Naive thymus-derived CD4-positive, alpha-beta T cell (primary cell): ENCODE results near the gene CDCA5. TPM values are rescaled to one million over a fixed set of nuclear protein-coding genes. Genes with fewer than 3 reads are reported as not detected.

Experiments
- ATAC-seq: fragments of 150-1000 bp; cut with Tn5 transposase; 2 replicates; pipeline ENCODE4 v1.10.0; 2021; ENCODE audit warnings: mild to moderate bottlenecking, moderate library complexity
- CTCF ChIA-PET: fragments of 350-600 bp; sonication (Branson Sonifier 250); formaldehyde crosslinking; loops from one replicate; lab custom pipeline; 2021; ENCODE audit warnings: antibody characterized with exemption; lab: Charles Lee
- POLR2A ChIA-PET: fragments of 350-600 bp; sonication (Branson Sonifier 250); formaldehyde crosslinking; loops from one replicate; lab custom pipeline; 2021; ENCODE audit warnings: antibody characterized with exemption, inconsistent platforms; lab: Charles Lee
- DNase-seq, 9 donors: peaks; one replicate each; pipeline versions ENCODE4 v3.0.0 to v3.0.0-alpha.2; 2020 to 2022; ENCODE audit warnings: mixed read lengths in 1 of 9
- H3K27ac ChIP-seq: one replicate; pipeline ENCODE4 v1.7.0; 2013; ENCODE audit warnings: mild to moderate bottlenecking, low read depth, low read length, moderate library complexity
- H3K27me3 ChIP-seq, 2 donors: one replicate each; pipeline ENCODE4 v1.7.0; 2013; ENCODE audit warnings: low read length in 2 of 2, mild to moderate bottlenecking in 2 of 2, moderate library complexity in 2 of 2; ENCODE audit not compliant: control insufficient read depth in 2 of 2, insufficient read depth in 2 of 2
- H3K36me3 ChIP-seq, 3 experiments: 1 replicate in 2 of 3; 2 replicates in 1 of 3; pipeline ENCODE4 v1.7.0; 2013; ENCODE audit warnings: low read length in 3 of 3, mild to moderate bottlenecking in 3 of 3, moderate library complexity in 1 of 3; ENCODE audit not compliant: insufficient read depth in 3 of 3, control insufficient read depth in 2 of 3
- H3K4me1 ChIP-seq, 2 donors: one replicate each; pipeline ENCODE4 v1.7.0; 2013; ENCODE audit warnings: low read length in 2 of 2, mild to moderate bottlenecking in 2 of 2, moderate library complexity in 1 of 2; ENCODE audit not compliant: control insufficient read depth in 2 of 2, insufficient read depth in 2 of 2
- H3K4me3 ChIP-seq: 2 replicates; pipeline ENCODE4 v1.7.0; 2013; ENCODE audit warnings: mild to moderate bottlenecking, low read length
- H3K9me3 ChIP-seq, 3 experiments: 1 replicate in 2 of 3; 2 replicates in 1 of 3; pipeline ENCODE4 v1.7.0; 2013; ENCODE audit warnings: low read length in 3 of 3; ENCODE audit not compliant: control insufficient read depth in 2 of 3
- H3K27ac Mint-ChIP-seq, 9 donors: one replicate each; pipeline ENCODE4 v1.8.0; 2020 to 2022; ENCODE audit warnings: mixed read lengths in 9 of 9, mild to moderate bottlenecking in 8 of 9, moderate library complexity in 5 of 9, inconsistent platforms in 2 of 9
- H3K27me3 Mint-ChIP-seq, 5 donors: one replicate each; pipeline ENCODE4 v1.8.0; 2021 to 2022; ENCODE audit warnings: mixed read lengths in 5 of 5, mild to moderate bottlenecking in 1 of 5
- H3K36me3 Mint-ChIP-seq, 5 donors: one replicate each; pipeline ENCODE4 v1.8.0; 2020 to 2022; ENCODE audit warnings: mixed read lengths in 5 of 5, mild to moderate bottlenecking in 3 of 5, inconsistent platforms in 1 of 5
- H3K4me1 Mint-ChIP-seq, 7 donors: one replicate each; pipeline ENCODE4 v1.8.0; 2020 to 2022; ENCODE audit warnings: mixed read lengths in 7 of 7, mild to moderate bottlenecking in 3 of 7, inconsistent platforms in 1 of 7
- H3K4me3 Mint-ChIP-seq, 10 donors: one replicate each; pipeline ENCODE4 v1.8.0; 2020 to 2022; ENCODE audit warnings: mild to moderate bottlenecking in 10 of 10, mixed read lengths in 10 of 10, moderate library complexity in 6 of 10, inconsistent platforms in 2 of 10
- H3K9me3 Mint-ChIP-seq, 11 donors: one replicate each; pipeline ENCODE4 v1.8.0; 2020 to 2022; ENCODE audit warnings: mixed read lengths in 11 of 11, mild to moderate bottlenecking in 4 of 11, inconsistent platforms in 1 of 11, moderate library complexity in 1 of 11
- intact Hi-C, 2 donors: fragments of 100-400 bp; cut with micrococcal nuclease; formaldehyde crosslinking; loops; one replicate each; pipeline ENCODE4 v1.15.1; 2023
- polyA plus RNA-seq, 2 donors: library from polyadenylated mRNA; unstranded; fragments of 300-500 nt; fragmentation: Illumina TruSeq; gene quantifications; one replicate each; pipeline ENCODE4 v1.2.3, GENCODE V29; 2021
- total RNA-seq, 6 experiments: library from RNA in 5 of 6; stranded (reverse) in 5 of 6; gene quantifications; 1 replicate in 5 of 6; 2 replicates in 1 of 6; pipeline ENCODE4 v1.2.3 and lab custom pipeline; 2021 to 2026

Gene CDCA5
- total and polyA plus RNA-seq, 7 experiments from 2014 or later: 0.31 to 68.1 (median 0.73) TPM

- Mint-ChIP-seq H3K36me3 (peaks cover 4 to 24% (median 4%) of the 10 kb centered on the region in 5 donors), H3K9me3 (peaks cover 0 to 6% (median 0%) of the 10 kb centered on the region in 11 donors), H3K27ac (peak overlapping the region in 6 of 9 donors; percentile 39 to 82 (median 55)), H3K4me1 (peaks cover 13 to 32% (median 26%) of the 10 kb centered on the region in 7 donors), H3K4me3 (peak overlapping the region in 4 of 10 donors; percentile 4 to 68 (median 12)), H3K27me3 (no peaks in the 10 kb centered on the region)
- no peak overlapping the region for H3K4me3 ChIP-seq
- ChIA-PET POLR2A (interaction anchor here (1.5 to 8.9 kb wide), 4 partner anchors 10 to 23 kb away, joined by 5 to 237 read pairs (median 27); partner anchors contain the start of genes FAU, MRPL49, TM7SF2 and ZNHIT2), CTCF (interaction anchor here (0.7 to 1.0 kb wide), 2 partner anchors 9 to 14 kb away, joined by 3 to 4 read pairs; partner anchors contain the start of genes FAU, MRPL49 and ZNHIT2)
- DNase-seq (no peak), ATAC-seq (no peak)
- H3K27me3 ChIP-seq: no peaks in the 10 kb centered on the region
- no peak overlapping the region for H3K27ac ChIP-seq
- H3K9me3 ChIP-seq: no peaks in the 10 kb centered on the region
- peaks cover 6 to 13% of the 10 kb centered on the region in 2 donors for H3K4me1 ChIP-seq
- peaks cover 13 to 82% (median 37%) of the 10 kb centered on the region in 3 experiments for H3K36me3 ChIP-seq
- intact Hi-C loops: no loop called here
These were observed 47.0 kb upstream of the CDCA5 start for GRCh38 chr11:65130631-65131416.

DNA sequence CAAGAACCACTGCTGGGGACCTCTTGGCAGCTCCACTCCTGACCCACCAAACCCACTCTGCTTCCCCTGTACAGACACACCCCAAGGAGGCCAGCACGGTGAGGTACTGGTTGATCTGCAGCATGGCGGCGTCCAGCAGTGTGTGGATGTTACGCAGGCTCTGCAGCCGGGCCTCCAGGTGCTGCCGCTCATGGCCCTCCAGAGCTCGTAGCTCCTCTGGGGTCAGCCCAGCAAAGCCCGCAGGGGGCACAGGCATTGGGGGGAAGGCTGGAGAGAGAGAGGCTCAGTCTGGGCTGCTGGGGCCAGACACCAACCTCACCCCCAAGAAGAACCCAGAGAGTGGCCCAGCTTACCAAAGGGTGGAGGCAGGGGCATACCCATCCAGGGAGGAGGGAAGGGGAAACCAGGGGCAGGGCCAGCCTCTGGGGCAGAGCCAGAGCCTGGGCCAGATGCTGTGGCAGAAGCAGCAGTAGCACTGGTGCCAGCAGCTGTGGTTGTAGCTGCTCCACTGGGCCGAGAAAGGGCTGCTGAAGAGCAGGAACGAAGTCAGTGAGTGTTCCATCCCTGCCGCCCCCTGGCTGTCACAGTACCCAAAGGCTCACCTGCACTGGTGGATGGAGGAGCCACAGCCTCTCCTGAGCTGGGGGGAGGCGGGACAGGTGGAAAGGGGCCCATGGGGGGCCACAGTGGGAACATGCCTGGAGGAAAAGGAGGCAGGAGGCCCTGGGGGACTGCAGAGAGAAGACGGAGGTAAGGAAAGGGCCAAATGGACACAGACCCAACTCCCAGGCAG is 46.0 kb upstream of the CDCA5 start:
- Mint-ChIP-seq H3K27ac (peak overlapping the region in 1 of 9 donors; percentile 19), H3K27me3 (no peaks in the 10 kb centered on the region), H3K9me3 (peaks cover 0 to 6% (median 0%) of the 10 kb centered on the region in 11 donors), H3K4me1 (peaks cover 12 to 23% (median 20%) of the 10 kb centered on the region in 7 donors), H3K4me3 (no peak overlapping the region), H3K36me3 (peaks cover 4 to 32% (median 4%) of the 10 kb centered on the region in 5 donors)
- Histone ChIP-seq H3K4me1 (peaks cover 0 to 8% of the 10 kb centered on the region in 2 donors), H3K27me3 (no peaks in the 10 kb centered on the region), H3K36me3 (peaks cover 13 to 91% (median 37%) of the 10 kb centered on the region in 3 experiments), H3K4me3 (no peak overlapping the region), H3K9me3 (no peaks in the 10 kb centered on the region), H3K27ac (no peak overlapping the region)
- intact Hi-C loops: no loop called here
- CTCF ChIA-PET: interaction anchor here (1.1 kb wide), 1 partner anchor 19 kb away, joined by 3 read pairs; no protein-coding TSS in a partner anchor
- DNase-seq (no peak), ATAC-seq (no peak)
- POLR2A ChIA-PET: interaction anchor here (0.6 to 8.9 kb wide), 4 partner anchors 9 to 290 kb away, joined by 4 to 237 read pairs (median 6); partner anchors contain the start of genes FAU, MRPL49, TM7SF2 and ZNHIT2

DNA sequence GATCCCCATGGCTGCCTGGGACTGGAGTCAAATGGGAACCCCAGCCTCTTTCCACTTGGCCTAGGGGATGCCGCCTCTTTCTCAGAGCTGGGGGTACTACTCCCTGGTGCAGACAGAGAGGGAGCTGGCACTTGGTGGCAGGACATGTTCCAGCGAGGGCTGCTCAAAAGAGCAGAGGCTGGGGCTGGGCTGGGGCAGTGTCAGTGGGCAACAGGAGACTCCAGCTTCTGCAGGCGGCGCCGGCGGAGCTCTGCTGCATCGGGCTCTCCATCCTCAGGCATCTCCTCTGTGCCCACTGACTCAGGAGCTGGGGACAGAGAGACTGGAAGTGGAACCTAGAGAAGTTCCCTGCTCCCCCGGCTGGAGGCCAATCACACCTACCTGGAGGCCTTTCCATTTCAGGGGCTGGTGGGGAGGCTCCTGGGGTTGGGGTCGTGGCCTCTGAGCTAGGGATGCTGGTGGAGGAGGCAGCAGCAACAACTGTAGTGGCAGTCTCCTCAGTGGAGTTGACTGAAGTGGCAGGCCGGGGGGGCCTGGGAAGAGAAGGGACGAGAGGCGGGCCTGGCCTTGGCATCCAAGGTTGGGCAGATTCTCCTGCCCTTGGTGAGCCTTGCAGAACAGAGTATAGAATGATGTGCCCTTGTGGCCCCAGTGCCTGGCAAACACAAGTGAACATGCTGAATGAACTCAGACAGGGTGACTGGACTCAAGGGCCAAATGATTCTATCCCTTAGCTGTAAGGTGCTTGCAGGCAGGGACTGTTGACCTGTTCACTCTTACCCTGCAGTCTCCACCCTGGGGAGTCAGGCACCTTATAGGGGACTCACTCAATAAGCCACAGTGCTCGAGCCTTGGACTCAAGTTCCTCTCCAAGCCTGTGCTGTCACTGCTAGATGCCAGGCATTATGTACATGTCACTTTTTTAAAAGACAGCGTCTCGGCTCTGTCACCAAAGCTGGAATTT is 44.6 kb upstream of the CDCA5 start:
- H3K27ac Mint-ChIP-seq: peak overlapping the region in 1 of 9 donors; percentile 49
- Histone ChIP-seq H3K9me3 (no peaks in the 10 kb centered on the region), H3K4me3 (no peak overlapping the region), H3K36me3 (peaks cover 13 to 91% (median 37%) of the 10 kb centered on the region in 3 experiments), H3K4me1 (peaks cover 0 to 8% of the 10 kb centered on the region in 2 donors), H3K27ac (no peak overlapping the region), H3K27me3 (no peaks in the 10 kb centered on the region)
- peaks cover 13 to 27% (median 21%) of the 10 kb centered on the region in 7 donors for H3K4me1 Mint-ChIP-seq
- H3K9me3 Mint-ChIP-seq: peaks cover 0 to 3% (median 0%) of the 10 kb centered on the region in 11 donors
- no peaks in the 10 kb centered on the region for H3K27me3 Mint-ChIP-seq
- ATAC-seq (no peak), DNase-seq (no peak)
- intact Hi-C loops: no loop called here
- POLR2A ChIA-PET: interaction anchor here (0.7 to 2.0 kb wide), 5 partner anchors 10 to 54 kb away, joined by 3 to 8 read pairs (median 4); partner anchors contain the start of genes CAPN1 and TM7SF2
- H3K36me3 Mint-ChIP-seq: peaks cover 4 to 33% (median 4%) of the 10 kb centered on the region in 5 donors
- CTCF ChIA-PET: no interaction called here
- H3K4me3 Mint-ChIP-seq: no peak overlapping the region

- peaks cover 4 to 33% (median 4%) of the 10 kb centered on the region in 5 donors for H3K36me3 Mint-ChIP-seq
These were observed 43.8 kb upstream of the CDCA5 start for GRCh38 chr11:65127473-65128181.

GRCh38 chr11:65126624-65127274 is 42.9 kb upstream of the CDCA5 start:
- Mint-ChIP-seq H3K4me1 (peaks cover 8 to 32% (median 23%) of the 10 kb centered on the region in 7 donors), H3K36me3 (peaks cover 4 to 39% (median 11%) of the 10 kb centered on the region in 5 donors), H3K9me3 (peaks cover 0 to 3% (median 0%) of the 10 kb centered on the region in 11 donors), H3K27me3 (no peaks in the 10 kb centered on the region), H3K4me3 (no peak overlapping the region), H3K27ac (peak overlapping the region in 2 of 9 donors; percentile 25 to 32)
- intact Hi-C loops: no loop called here
- Histone ChIP-seq H3K27me3 (no peaks in the 10 kb centered on the region), H3K4me3 (no peak overlapping the region), H3K36me3 (peaks cover 13 to 77% (median 34%) of the 10 kb centered on the region in 3 experiments), H3K9me3 (no peaks in the 10 kb centered on the region), H3K27ac (no peak overlapping the region), H3K4me1 (peaks cover 6 to 7% of the 10 kb centered on the region in 2 donors)
- ATAC-seq (no peak), DNase-seq (no peak)
- ChIA-PET CTCF (no interaction called here), POLR2A (interaction anchor here (1.3 to 1.7 kb wide), 3 partner anchors 8 to 372 kb away, joined by 3 to 5 read pairs (median 4); partner anchors contain the start of gene MALAT1)

More at GRCh38 chr11:65127473-65128181, 43.8 kb upstream of the CDCA5 start:
- H3K27me3 Mint-ChIP-seq: no peaks in the 10 kb centered on the region
- DNase-seq (no peak), ATAC-seq (no peak)
- no peak overlapping the region for H3K4me3 ChIP-seq
- H3K4me1 Mint-ChIP-seq: peaks cover 5 to 26% (median 18%) of the 10 kb centered on the region in 7 donors
- H3K9me3 Mint-ChIP-seq: peaks cover 0 to 3% (median 0%) of the 10 kb centered on the region in 11 donors
- peaks cover 13 to 86% (median 37%) of the 10 kb centered on the region in 3 experiments for H3K36me3 ChIP-seq
- H3K4me1 ChIP-seq: peaks cover 6 to 7% of the 10 kb centered on the region in 2 donors
- H3K4me3 Mint-ChIP-seq: no peak overlapping the region
- H3K27me3 ChIP-seq: no peaks in the 10 kb centered on the region
- ChIA-PET CTCF (no interaction called here), POLR2A (interaction anchor here (1.3 to 2.0 kb wide), 4 partner anchors 7 to 55 kb away, joined by 4 to 8 read pairs (median 4); partner anchors contain the start of genes CAPN1 and TM7SF2)
- H3K9me3 ChIP-seq: no peaks in the 10 kb centered on the region
- H3K27ac Mint-ChIP-seq: peak overlapping the region in 1 of 9 donors; percentile 5
- intact Hi-C loops: no loop called here
- H3K27ac ChIP-seq: no peak overlapping the region
